GM21786 (cell line): ENCODE measurements around the gene LYRM9.
"Not testable (repeated sequence)": the region's sequence is repeated elsewhere in the genome, so short reads cannot be mapped to it uniquely, and the experiment has no call there.

Experiments used
- ATAC-seq: cut with Tn5 transposase; IDR thresholded peaks from one replicate; pipeline ENCODE4 v1.9.1; 2021; ENCODE audit not compliant: unreplicated experiment

LYRM9 gene

DNA sequence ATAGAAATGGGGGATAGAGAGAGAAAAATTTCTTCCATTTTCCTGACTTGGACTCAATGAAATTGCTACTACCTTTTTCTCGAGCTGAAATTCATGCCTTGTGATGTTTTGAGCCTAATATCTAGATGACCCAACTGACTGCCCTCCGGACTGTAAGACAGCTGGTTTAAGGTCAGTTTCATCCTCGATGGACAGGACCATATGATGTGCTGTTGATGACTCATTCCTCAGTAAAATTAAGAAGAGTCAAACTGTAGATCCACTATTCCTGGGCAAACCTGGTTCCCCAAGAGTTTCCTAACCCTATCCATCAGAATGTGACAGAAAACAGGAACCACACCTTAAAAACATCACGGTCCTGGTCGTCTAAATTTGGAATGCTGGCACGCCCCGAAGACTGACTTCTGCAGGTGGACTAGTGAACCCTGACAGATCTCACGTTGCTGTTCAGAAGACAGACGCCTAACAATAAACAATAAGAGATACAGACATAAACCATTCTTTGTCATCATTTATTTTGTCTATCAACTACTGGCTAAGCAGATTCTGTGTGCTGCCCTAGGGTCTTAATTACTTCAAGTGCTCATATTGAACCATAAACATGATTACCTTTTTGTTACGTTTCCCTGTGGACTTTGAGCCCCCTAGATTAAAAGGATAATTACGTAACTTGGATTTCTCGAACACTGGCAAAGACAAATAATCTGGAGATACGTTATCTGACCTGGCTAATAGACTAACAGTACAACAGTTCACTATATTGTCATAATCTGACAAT is 47.7 kb downstream of the LYRM9 start:
- no peak for ATAC-seq

DNA sequence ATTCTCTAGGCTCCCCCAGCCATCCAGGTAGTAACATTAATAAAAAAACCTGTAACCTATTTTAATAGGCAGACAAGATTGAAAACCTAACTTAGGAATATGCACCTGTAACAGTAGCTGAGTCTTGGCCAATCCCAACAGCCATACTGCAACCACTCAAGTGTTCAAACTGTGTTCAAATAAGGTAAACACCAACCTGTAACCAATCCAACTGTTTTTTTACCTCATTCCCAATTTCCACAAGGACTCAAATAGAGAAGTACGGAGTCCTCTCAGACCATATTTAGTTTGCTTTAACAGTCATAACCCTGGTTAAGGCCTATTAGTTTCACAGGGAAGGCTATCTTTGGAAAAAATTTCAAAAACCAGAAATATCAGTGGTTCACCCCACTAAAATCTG is 52.5 kb downstream of the LYRM9 start:
- ATAC-seq = no peak

DNA sequence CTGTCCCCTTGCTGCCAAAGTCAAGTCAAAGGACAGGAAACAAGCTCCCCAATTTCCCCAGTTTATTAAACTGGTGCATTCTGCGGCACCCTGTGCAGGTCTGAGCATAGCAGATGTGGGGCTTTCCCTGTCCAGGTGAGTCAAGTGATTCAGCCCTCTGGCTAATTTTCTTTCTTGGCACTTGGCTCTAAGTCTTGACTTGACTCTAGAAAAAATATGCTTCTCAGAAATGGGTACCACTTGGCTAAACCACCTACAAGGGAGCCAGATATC is 52.8 kb downstream of the LYRM9 start:
- not testable (repeated sequence) for ATAC-seq

DNA sequence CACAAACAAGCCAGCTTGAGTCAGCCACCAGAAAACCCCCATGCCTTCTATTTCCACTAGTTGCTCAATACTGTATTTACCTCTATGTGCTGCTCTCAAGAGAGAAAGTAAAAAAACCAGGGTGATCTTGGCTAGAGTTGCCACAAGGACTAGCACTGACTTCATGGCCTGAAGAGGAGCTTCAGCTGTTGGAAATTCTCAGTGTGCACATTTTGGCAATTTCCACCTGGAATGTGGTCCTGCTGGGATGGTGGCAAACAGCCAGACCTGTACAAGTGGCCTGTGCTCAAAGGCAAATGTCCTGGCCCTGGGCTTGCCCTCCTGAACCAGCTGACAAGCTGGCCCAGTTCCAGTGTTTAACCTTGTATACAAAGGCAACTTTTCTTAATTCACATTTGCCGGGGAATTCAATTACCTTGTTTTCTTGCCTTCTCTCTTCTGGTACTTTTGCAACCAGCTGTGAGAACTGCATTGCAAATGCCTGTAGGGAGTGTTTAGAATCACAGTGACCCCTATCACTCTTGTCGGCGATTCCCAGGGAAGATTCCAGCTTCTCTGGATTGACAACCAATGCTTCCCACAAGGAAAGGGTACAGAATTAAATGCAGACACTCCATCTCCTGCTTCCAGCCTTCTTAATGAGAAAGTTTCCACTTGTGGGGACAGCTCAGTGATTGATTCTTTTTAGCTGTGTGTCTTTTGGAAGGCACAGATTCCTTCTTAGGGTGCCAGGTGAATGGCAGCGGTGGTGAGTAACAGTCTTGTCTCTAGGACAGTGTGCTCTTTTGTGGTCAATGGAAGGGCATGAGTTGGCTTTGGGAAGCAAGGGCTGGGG is 53.4 kb downstream of the LYRM9 start:
- not testable (repeated sequence) for ATAC-seq

DNA sequence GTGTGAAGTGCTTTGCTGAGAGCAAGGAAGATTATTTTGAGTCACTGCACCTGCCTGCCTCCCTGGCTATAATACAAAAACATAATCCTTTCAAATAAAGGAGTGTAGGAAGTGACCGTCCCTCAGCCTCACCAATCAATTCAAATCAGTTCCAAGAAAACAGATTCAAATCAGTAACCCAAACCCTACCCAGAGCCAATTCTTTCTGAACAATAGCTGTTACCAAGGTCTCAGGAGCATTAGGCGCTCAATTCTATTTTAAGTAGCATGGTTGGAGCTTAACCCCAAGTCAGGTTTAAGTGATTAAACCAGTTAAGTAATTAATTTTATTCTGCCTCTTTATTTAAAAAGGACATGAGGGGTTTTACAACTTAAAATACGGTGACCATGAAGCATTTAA is 54.6 kb downstream of the LYRM9 start:
- ATAC-seq = not testable (repeated sequence)

DNA sequence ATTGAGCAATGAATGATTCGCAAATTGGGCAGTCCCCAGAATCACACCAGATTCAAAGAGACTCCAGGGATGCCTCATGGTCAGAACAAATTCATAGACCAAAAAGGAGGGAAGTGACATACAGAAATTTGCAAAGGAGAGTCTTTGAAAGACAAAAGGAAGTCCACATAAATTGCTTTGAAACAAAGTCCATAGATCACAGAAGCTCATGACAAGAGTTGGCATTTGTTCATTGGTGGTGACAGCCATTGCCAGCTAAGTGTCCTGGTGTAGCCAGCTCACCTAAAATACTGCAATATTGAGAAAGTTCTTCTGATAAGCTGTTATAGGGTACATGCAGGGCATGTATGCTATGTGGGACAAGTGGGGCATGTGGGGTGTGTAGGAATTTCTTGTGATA is 55.4 kb downstream of the LYRM9 start:
- ATAC-seq = not testable (repeated sequence)

DNA sequence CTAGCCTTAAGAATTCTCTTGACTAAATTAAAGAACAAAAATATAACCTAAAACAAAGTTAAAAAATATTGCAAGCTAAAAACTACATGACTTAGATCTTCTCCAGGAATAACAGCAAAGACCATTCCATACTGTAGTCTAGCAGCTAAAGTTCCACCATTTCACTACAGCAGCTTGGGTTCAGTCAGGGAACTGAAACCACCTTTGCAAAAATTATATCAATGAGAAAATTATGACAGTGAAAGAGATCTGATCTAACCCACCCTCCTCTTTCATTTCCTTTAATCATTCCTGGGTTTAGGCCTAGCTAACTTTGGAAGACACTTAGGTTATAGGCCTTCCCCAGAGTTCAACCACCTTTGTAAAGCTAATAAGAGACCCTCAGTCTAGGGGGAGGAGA is 56.5 kb downstream of the LYRM9 start:
- no peak for ATAC-seq

DNA sequence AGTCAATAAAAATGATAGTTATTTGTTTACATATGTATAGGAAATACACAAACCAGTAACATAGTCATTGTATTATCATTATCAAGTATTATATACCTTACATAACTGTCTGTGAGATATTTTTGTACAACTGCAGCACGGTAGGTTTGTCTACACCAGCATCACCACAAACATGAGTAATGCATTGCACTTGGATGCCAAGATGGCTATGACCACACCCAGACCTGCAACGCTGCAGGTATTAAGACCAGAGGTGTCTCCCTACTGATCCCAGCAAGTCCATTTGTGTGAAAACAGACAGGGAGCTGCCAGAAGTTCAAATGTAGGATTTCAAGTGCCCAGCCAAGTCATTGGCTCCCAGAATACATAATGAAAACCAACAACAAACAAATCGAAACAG is 58.6 kb downstream of the LYRM9 start:
- no peak for ATAC-seq

DNA sequence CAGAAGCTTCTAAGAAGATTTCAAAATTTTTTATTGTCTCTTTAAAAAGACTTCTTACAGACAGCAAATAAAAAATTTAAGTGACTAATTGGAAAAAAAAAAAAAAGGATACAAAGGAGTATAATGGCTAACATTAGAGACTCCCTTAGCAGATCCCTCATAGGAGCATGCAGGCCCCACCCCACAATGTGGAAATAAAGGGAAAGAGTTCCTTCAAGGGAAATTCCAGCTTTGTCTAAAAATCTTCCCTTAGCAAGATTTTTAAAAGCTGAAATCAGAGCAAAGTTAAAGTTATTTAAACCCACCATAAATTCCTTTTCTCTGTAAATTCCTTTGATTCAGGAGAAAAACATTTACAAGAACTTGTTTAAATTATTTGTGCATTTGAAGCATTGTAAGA is 60.3 kb downstream of the LYRM9 start:
- ATAC-seq = no peak

DNA sequence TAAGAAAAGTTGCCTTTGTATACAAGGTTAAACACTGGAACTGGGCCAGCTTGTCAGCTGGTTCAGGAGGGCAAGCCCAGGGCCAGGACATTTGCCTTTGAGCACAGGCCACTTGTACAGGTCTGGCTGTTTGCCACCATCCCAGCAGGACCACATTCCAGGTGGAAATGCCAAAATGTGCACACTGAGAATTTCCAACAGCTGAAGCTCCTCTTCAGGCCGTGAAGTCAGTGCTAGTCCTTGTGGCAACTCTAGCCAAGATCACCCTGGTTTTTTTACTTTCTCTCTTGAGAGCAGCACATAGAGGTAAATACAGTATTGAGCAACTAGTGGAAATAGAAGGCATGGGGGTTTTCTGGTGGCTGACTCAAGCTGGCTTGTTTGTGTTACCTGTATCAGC is 63.3 kb downstream of the LYRM9 start:
- ATAC-seq = not testable (repeated sequence)

DNA sequence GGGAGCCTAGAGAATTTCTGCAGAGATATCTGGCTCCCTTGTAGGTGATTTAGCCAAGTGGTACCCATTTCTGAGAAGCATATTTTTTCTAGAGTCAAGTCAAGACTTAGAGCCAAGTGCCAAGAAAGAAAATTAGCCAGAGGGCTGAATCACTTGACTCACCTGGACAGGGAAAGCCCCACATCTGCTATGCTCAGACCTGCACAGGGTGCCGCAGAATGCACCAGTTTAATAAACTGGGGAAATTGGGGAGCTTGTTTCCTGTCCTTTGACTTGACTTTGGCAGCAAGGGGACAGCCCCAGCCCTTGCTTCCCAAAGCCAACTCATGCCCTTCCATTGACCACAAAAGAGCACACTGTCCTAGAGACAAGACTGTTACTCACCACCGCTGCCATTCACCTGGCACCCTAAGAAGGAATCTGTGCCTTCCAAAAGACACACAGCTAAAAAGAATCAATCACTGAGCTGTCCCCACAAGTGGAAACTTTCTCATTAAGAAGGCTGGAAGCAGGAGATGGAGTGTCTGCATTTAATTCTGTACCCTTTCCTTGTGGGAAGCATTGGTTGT is 63.9 kb downstream of the LYRM9 start:
- not testable (repeated sequence) for ATAC-seq
